Mucosa of descending colon (tissue), 3 donors: ENCODE measurements around the gene XRN1. TPM values are rescaled to one million over a fixed set of nuclear protein-coding genes. Genes with fewer than 3 reads are reported as not detected.

ENCODE experiments used
- total RNA-seq, 3 donors: library from RNA; stranded (reverse); fragmentation: NEBNext Ultra II Directional in 2 of 3; extraction: Animal tissue kit (Norgen Biotek cat#: 25700) in 2 of 3; gene quantifications; one replicate each; pipeline versions ENCODE4 v1.2.1 to v1.2.4, GENCODE V29; 2021 to 2023
- donor health status: DM: no; HTN: no; CAD: no; lungs with moderate emphysema.
- donor health status: DM: no; HTN: no; CAD: no.
- donor health status: DM: no; HTN: yes; CAD: no.

XRN1 gene
- total RNA-seq, 3 donors from 2014 or later = 57.3 to 60.7 (median 59.4) TPM

Other genes starting within 250 kb of the XRN1 start
- gene GK5, start 222.5 kb downstream of the XRN1 start, total RNA-seq = 10 to 100 TPM; 44.7 to 45.4 (median 45.1) TPM
- gene ATR, start 130.7 kb upstream of the XRN1 start, total RNA-seq = 10 to 100 TPM; 16.0 to 21.1 (median 18.1) TPM
- gene PLS1, start 148.4 kb upstream of the XRN1 start, total RNA-seq = 100 to 1,000 TPM; 235 to 448 (median 442) TPM